GM18520 (cell line): ENCODE results near the gene CAD.
"Not testable (repeated sequence)": the region's sequence is repeated elsewhere in the genome, so short reads cannot be mapped to it uniquely, and the experiment has no call there.

Source experiments
- ATAC-seq: cut with Tn5 transposase; IDR thresholded peaks from one replicate; pipeline ENCODE4 v1.9.1; 2021; ENCODE audit not compliant: unreplicated experiment

CAD gene

GRCh38 chr2:27217173-27218121 is at the start of gene CAD:
Gene CAD (plus strand): TSS chr2:27217369. CDS start chr2:27217552, 183 bp downstream.
- ATAC-seq: peak; percentile 78

GRCh38 chr2:27170581-27171337 is 46.4 kb upstream of the CAD start:
- ATAC-seq: no peak

- ATAC-seq: no peak
These were observed 45.8 kb upstream of the CAD start for GRCh38 chr2:27171351-27171848.

GRCh38 chr2:27174638-27175037 is 42.5 kb upstream of the CAD start:
- ATAC-seq: no peak

- no peak for ATAC-seq
These were observed 41.8 kb upstream of the CAD start for GRCh38 chr2:27175330-27175729.

GRCh38 chr2:27175781-27176180 is 41.4 kb upstream of the CAD start:
- not testable (repeated sequence) for ATAC-seq

GRCh38 chr2:27177441-27178351 is 39.5 kb upstream of the CAD start:
- no peak for ATAC-seq

GRCh38 chr2:27178469-27178868 is 38.7 kb upstream of the CAD start:
- no peak for ATAC-seq

- ATAC-seq: no peak
These were observed 37.7 kb upstream of the CAD start for GRCh38 chr2:27179344-27180000.

GRCh38 chr2:27182346-27182745 is 34.8 kb upstream of the CAD start:
- ATAC-seq: no peak

- no peak for ATAC-seq
These were observed 33.1 kb upstream of the CAD start for GRCh38 chr2:27184115-27184514.

GRCh38 chr2:27185331-27186026 is 31.7 kb upstream of the CAD start:
- no peak for ATAC-seq

GRCh38 chr2:27186613-27187345 is 30.4 kb upstream of the CAD start:
- ATAC-seq: no peak

- ATAC-seq: no peak
These were observed 27.2 kb upstream of the CAD start for GRCh38 chr2:27189989-27190388.

GRCh38 chr2:27191070-27191829 is 25.9 kb upstream of the CAD start:
- no peak for ATAC-seq

- ATAC-seq: no peak
These were observed 22.4 kb upstream of the CAD start for GRCh38 chr2:27194538-27195354.

GRCh38 chr2:27195799-27196198 is 21.4 kb upstream of the CAD start:
- ATAC-seq: not testable (repeated sequence)
